H9 (cell line): ENCODE data around the gene SNTG2. TPM values are rescaled to one million over a fixed set of nuclear protein-coding genes. Genes with fewer than 3 reads are reported as not detected.
"Not testable (repeated sequence)": the region's sequence is repeated elsewhere in the genome, so short reads cannot be mapped to it uniquely, and the experiment has no call there.

Experiments
- DNase-seq: peaks from one replicate; pipeline ENCODE4 v3.0.0-alpha.2; 2017
- H2AFZ ChIP-seq: one replicate; pipeline ENCODE4 v1.6.1; 2013; ENCODE audit warnings: mild to moderate bottlenecking, low read length, control low read depth, moderate library complexity
- H2AK5ac ChIP-seq: 2 replicates; pipeline ENCODE4 v1.6.1; 2013; ENCODE audit warnings: low read length, control low read depth, mixed read lengths; ENCODE audit not compliant: insufficient read length
- H2BK120ac ChIP-seq: one replicate; pipeline ENCODE4 v1.6.1; 2013; ENCODE audit warnings: low read depth, mild to moderate bottlenecking, low read length, control low read depth, inconsistent platforms; ENCODE audit not compliant: poor library complexity, severe bottlenecking
- H2BK12ac ChIP-seq: 2 replicates; pipeline ENCODE4 v1.6.1; 2013; ENCODE audit warnings: low read length, control low read depth, mixed read lengths, low read depth; ENCODE audit not compliant: insufficient read length
- H2BK15ac ChIP-seq: 2 replicates; pipeline ENCODE4 v1.6.1; 2013; ENCODE audit warnings: low read depth, low read length, control low read depth
- H2BK20ac ChIP-seq: one replicate; pipeline ENCODE4 v1.6.1; 2013; ENCODE audit warnings: low read depth, mild to moderate bottlenecking, low read length, control low read depth, inconsistent platforms; ENCODE audit not compliant: poor library complexity, severe bottlenecking
- H2BK5ac ChIP-seq: 2 replicates; pipeline ENCODE4 v1.6.1; 2013; ENCODE audit warnings: low read length, control low read depth, mixed read lengths; ENCODE audit not compliant: insufficient read length
- H3K14ac ChIP-seq: 2 replicates; pipeline ENCODE4 v1.6.1; 2013; ENCODE audit warnings: low read length, control low read depth; ENCODE audit not compliant: insufficient read depth
- H3K18ac ChIP-seq: 2 replicates; pipeline ENCODE4 v1.6.1; 2013; ENCODE audit warnings: low read depth, mild to moderate bottlenecking, mixed read lengths, low read length, control low read depth; ENCODE audit not compliant: insufficient read length
- H3K23ac ChIP-seq: 2 replicates; pipeline ENCODE4 v1.6.1; 2013; ENCODE audit warnings: low read length, control low read depth, mixed read lengths, low read depth; ENCODE audit not compliant: insufficient read length
- H3K23me2 ChIP-seq: 2 replicates; pipeline ENCODE4 v1.6.1; 2013; ENCODE audit warnings: low read depth, mild to moderate bottlenecking, mixed read lengths, low read length, control low read depth; ENCODE audit not compliant: insufficient read length, poor library complexity, severe bottlenecking
- H3K27ac ChIP-seq: 2 replicates; pipeline ENCODE4 v1.5.1; 2013; ENCODE audit warnings: low read length, control low read depth, mixed read lengths, low read depth; ENCODE audit not compliant: insufficient read length
- H3K27me3 ChIP-seq: 2 replicates; pipeline ENCODE4 v1.6.1; 2013; ENCODE audit warnings: low read length, control low read depth, inconsistent platforms; ENCODE audit not compliant: insufficient read depth
- H3K4ac ChIP-seq: 2 replicates; pipeline ENCODE4 v1.6.1; 2013; ENCODE audit warnings: low read depth, mild to moderate bottlenecking, control low read depth, inconsistent platforms, low read length, moderate library complexity
- H3K4me1 ChIP-seq: 2 replicates; pipeline ENCODE4 v1.6.1; 2013; ENCODE audit warnings: low read length, control low read depth, inconsistent platforms; ENCODE audit not compliant: insufficient read depth
- H3K4me2 ChIP-seq: 2 replicates; pipeline ENCODE4 v1.6.1; 2013; ENCODE audit warnings: low read length, control low read depth, mixed read lengths; ENCODE audit not compliant: insufficient read length, insufficient read depth
- H3K56ac ChIP-seq: 2 replicates; pipeline ENCODE4 v1.6.1; 2013; ENCODE audit warnings: low read depth, mild to moderate bottlenecking, mixed read lengths, low read length, control low read depth; ENCODE audit not compliant: insufficient read length
- H3K79me1 ChIP-seq: 2 replicates; pipeline ENCODE4 v1.6.1; 2013; ENCODE audit warnings: low read depth, mild to moderate bottlenecking, moderate library complexity, low read length, control low read depth, inconsistent platforms; ENCODE audit not compliant: insufficient read depth, poor library complexity, severe bottlenecking
- H3K79me2 ChIP-seq: 2 replicates; pipeline ENCODE4 v1.6.1; 2013; ENCODE audit warnings: low read length, control low read depth, inconsistent platforms; ENCODE audit not compliant: insufficient read depth
- H3K9ac ChIP-seq: 2 replicates; pipeline ENCODE4 v1.6.1; 2013; ENCODE audit warnings: low read length, control low read depth, mixed read lengths; ENCODE audit not compliant: insufficient read length; ENCODE audit errors: extremely low read depth
- H3K9me3 ChIP-seq: one replicate; pipeline ENCODE4 v1.6.1; 2013; ENCODE audit warnings: low read depth, low read length, inconsistent platforms; ENCODE audit not compliant: control insufficient read depth
- H3T11ph ChIP-seq: one replicate; pipeline ENCODE4 v1.6.1; 2013; ENCODE audit warnings: mild to moderate bottlenecking, low read length, control low read depth, inconsistent platforms
- H4K20me1 ChIP-seq: one replicate; pipeline ENCODE4 v1.6.1; 2013; ENCODE audit not compliant: control insufficient read depth, insufficient read length, insufficient read depth
- H4K5ac ChIP-seq: 2 replicates; pipeline ENCODE4 v1.6.1; 2013; ENCODE audit warnings: low read depth, mild to moderate bottlenecking, mixed read lengths, low read length, control low read depth; ENCODE audit not compliant: insufficient read length
- H4K8ac ChIP-seq: replicated peaks from 2 replicates; pipeline ENCODE4 v1.6.1; 2013; ENCODE audit warnings: low read length, control low read depth, mixed read lengths, low read depth; ENCODE audit not compliant: insufficient read length
- H4K91ac ChIP-seq: 2 replicates; pipeline ENCODE4 v1.6.1; 2013; ENCODE audit warnings: low read depth, mild to moderate bottlenecking, moderate library complexity, mixed read lengths, low read length, control low read depth; ENCODE audit not compliant: insufficient read length
- H3K27ac Mint-ChIP-seq, 3 experiments: 2 replicates in 2 of 3; 3 replicates in 1 of 3; pipeline ENCODE4 v1.8.0; 2020 to 2021; ENCODE audit warnings: mixed read lengths in 3 of 3, mild to moderate bottlenecking in 1 of 3, moderate library complexity in 1 of 3
- H3K27me3 Mint-ChIP-seq: 2 replicates; pipeline ENCODE4 v1.8.0; 2021; ENCODE audit warnings: low read depth, mild to moderate bottlenecking, moderate library complexity, mixed read lengths
- H3K36me3 Mint-ChIP-seq, 3 experiments: 2 replicates in 2 of 3; 3 replicates in 1 of 3; pipeline ENCODE4 v1.8.0; 2020 to 2021; ENCODE audit warnings: low read depth in 3 of 3, mixed read lengths in 3 of 3; ENCODE audit not compliant: insufficient read depth in 1 of 3
- H3K4me1 Mint-ChIP-seq, 2 experiments: 2 replicates each; pipeline ENCODE4 v1.8.0; 2020; ENCODE audit warnings: mixed read lengths in 2 of 2
- H3K4me3 Mint-ChIP-seq, 2 experiments: 2 replicates in 1 of 2; 3 replicates in 1 of 2; pipeline ENCODE4 v1.8.0; 2020 to 2021; ENCODE audit warnings: mild to moderate bottlenecking in 2 of 2, mixed read lengths in 2 of 2, moderate library complexity in 1 of 2
- H3K9me3 Mint-ChIP-seq, 2 experiments: 2 replicates in 1 of 2; 3 replicates in 1 of 2; pipeline ENCODE4 v1.8.0; 2020; ENCODE audit warnings: mild to moderate bottlenecking in 2 of 2, mixed read lengths in 2 of 2, moderate library complexity in 1 of 2
- WGBS: extraction: QIAGEN DNeasy Blood & Tissue Kit; methylation state at CpG from one replicate; pipeline ENCODE4 v1.1.7; 2013; ENCODE audit warnings: missing lambda C conversion rate, low lambda C conversion rate, mixed read lengths; ENCODE audit not compliant: insufficient read length; ENCODE audit errors: extremely low coverage; 5-methylcytosine and 5-hydroxymethylcytosine counted together
- total RNA-seq: library from RNA; stranded (reverse); gene quantifications from 2 replicates; pipeline ENCODE4 v1.2.1, GENCODE V29; 2021
- TF ChIP-seq, protein P1 (sequence below): fragments of 200-600 bp; sonication (generic); conservative IDR thresholded peaks from 3 replicates; pipeline ENCODE4 v1.8.0; 2021; ENCODE audit warnings: antibody characterized with exemption, mild to moderate bottlenecking

SNTG2 gene
- total RNA-seq, 1 experiment from 2014 or later: 13.2 TPM

DNA sequence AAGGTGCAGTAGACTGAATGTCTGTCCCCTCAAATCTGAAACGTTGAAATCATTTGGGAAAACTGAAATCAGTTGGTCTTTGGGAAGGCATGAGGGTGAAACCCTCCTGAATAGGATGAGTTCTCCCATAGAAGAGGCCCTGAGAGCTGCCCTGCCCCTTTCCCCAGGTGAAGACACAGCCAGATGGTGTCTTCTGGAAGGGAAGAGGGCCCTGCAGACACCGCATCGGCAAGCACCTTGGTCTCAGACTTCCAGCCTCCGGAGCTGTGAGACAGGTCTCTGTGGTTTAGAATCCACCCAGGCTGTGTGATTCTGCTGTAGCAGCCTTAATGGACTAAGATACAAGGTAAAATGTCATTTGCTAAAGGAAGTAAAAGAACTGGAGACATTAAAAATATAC is 42.1 kb upstream of the SNTG2 start:
- H3K18ac ChIP-seq: no peak overlapping the region
- H3K4me2 ChIP-seq: no peak overlapping the region
- H3K4ac ChIP-seq: no peak overlapping the region
- H3K14ac ChIP-seq: no peak overlapping the region
- Mint-ChIP-seq H3K4me3 (no peak overlapping the region), H3K9me3 (no peaks in the 10 kb centered on the region; a peak in 2 of 5 replicates), H3K4me1 (peaks cover 22 to 24% of the 10 kb centered on the region in 2 experiments), H3K27me3 (peaks cover 16% of the 10 kb centered on the region), H3K27ac (no peak overlapping the region), H3K36me3 (peaks cover 0 to 1% (median 0%) of the 10 kb centered on the region in 3 experiments; a peak in 3 of 7 replicates)
- no peak overlapping the region for H4K5ac ChIP-seq
- H3T11ph ChIP-seq: no peak overlapping the region
- H3K4me1 ChIP-seq: peaks cover 3% of the 10 kb centered on the region
- H3K23me2 ChIP-seq: no peaks in the 10 kb centered on the region
- peak; percentile 9 for DNase-seq
- H3K23ac ChIP-seq: no peak overlapping the region
- H2BK15ac ChIP-seq: no peak overlapping the region
- no peaks in the 10 kb centered on the region for H3K79me2 ChIP-seq
- no CpG with 5 or more reads among the region's 4 CpGs for WGBS
- H3K9me3 ChIP-seq: no peaks in the 10 kb centered on the region
- H2BK20ac ChIP-seq: no peak overlapping the region
- H2AK5ac ChIP-seq: no peak overlapping the region
- H3K9ac ChIP-seq: no peak overlapping the region
- H3K27ac ChIP-seq: no peak overlapping the region
- H2BK12ac ChIP-seq: no peak overlapping the region
- H4K8ac ChIP-seq: no peak overlapping the region
- H3K56ac ChIP-seq: no peak overlapping the region
- H4K20me1 ChIP-seq: no peaks in the 10 kb centered on the region
- no peak overlapping the region for H4K91ac ChIP-seq
- TF ChIP-seq, protein P1, sequence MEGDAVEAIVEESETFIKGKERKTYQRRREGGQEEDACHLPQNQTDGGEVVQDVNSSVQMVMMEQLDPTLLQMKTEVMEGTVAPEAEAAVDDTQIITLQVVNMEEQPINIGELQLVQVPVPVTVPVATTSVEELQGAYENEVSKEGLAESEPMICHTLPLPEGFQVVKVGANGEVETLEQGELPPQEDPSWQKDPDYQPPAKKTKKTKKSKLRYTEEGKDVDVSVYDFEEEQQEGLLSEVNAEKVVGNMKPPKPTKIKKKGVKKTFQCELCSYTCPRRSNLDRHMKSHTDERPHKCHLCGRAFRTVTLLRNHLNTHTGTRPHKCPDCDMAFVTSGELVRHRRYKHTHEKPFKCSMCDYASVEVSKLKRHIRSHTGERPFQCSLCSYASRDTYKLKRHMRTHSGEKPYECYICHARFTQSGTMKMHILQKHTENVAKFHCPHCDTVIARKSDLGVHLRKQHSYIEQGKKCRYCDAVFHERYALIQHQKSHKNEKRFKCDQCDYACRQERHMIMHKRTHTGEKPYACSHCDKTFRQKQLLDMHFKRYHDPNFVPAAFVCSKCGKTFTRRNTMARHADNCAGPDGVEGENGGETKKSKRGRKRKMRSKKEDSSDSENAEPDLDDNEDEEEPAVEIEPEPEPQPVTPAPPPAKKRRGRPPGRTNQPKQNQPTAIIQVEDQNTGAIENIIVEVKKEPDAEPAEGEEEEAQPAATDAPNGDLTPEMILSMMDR: no peak
- H2BK5ac ChIP-seq: no peak overlapping the region
- no peaks in the 10 kb centered on the region; the same call in 1 of the 2 replicates for H3K27me3 ChIP-seq
- H2BK120ac ChIP-seq: no peak overlapping the region
- no peaks in the 10 kb centered on the region for H3K79me1 ChIP-seq
- H2AFZ ChIP-seq: no peak overlapping the region

DNA sequence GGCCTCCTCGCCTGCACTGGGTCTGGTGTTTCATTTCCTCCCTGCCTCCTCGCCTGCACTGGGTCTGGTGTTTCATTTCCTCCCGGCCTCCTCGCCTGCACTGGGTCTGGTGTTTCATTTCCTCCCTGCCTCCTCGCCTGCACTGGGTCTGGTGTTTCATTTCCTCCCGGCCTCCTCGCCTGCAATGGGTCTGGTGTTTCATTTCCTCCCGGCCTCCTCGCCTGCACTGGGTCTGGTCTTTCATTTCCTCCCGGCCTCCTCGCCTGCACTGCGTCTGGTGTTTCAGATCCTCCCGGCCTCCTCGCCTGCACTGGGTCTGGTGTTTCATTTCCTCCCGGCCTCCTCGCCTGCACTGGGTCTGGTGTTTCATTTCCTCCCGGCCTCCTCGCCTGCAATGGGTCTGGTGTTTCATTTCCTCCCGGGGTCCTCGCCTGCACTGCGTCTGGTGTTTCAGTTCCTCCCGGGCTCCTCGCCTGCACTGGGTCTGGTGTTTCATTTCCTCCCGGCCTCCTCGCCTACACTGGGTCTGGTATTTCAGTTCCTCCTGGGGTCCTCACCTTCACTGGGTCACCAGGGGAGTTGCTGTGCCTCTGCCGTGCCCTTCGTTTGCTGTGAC is 40.8 kb upstream of the SNTG2 start:
- WGBS: no CpG with 5 or more reads among the region's 27 CpGs
- not testable (repeated sequence) for H3K14ac ChIP-seq, H2BK15ac ChIP-seq, H2AFZ ChIP-seq, H3T11ph ChIP-seq, H3K4ac ChIP-seq, H4K8ac ChIP-seq, H3K36me3 Mint-ChIP-seq, H2BK120ac ChIP-seq, H3K4me1 ChIP-seq, H3K23ac ChIP-seq, H3K4me3 Mint-ChIP-seq, H2AK5ac ChIP-seq, H4K91ac ChIP-seq, H3K27ac ChIP-seq, H3K56ac ChIP-seq, H3K9ac ChIP-seq, H3K27me3 ChIP-seq, H3K27ac Mint-ChIP-seq, H2BK12ac ChIP-seq, H3K79me2 ChIP-seq, H3K23me2 ChIP-seq, H2BK20ac ChIP-seq, H3K4me2 ChIP-seq, H4K5ac ChIP-seq, H3K9me3 Mint-ChIP-seq, H3K18ac ChIP-seq, H2BK5ac ChIP-seq, H3K79me1 ChIP-seq, H4K20me1 ChIP-seq, H3K9me3 ChIP-seq
- H3K4me1 Mint-ChIP-seq: peaks cover 9 to 12% of the 10 kb centered on the region in 2 experiments
- peaks cover 16% of the 10 kb centered on the region for H3K27me3 Mint-ChIP-seq
- DNase-seq: peak; percentile 30
